Cardiac fibroblast (primary cell): ENCODE data around the gene XPO6.
"Not testable (repeated sequence)": the region's sequence is repeated elsewhere in the genome, so short reads cannot be mapped to it uniquely, and the experiment has no call there.

Experiments
- DNase-seq, 2 donors: peaks; one replicate each; pipeline versions ENCODE4 v3.0.0 to v3.0.0-alpha.2; 2010; ENCODE audit warnings: low read depth in 2 of 2
- H3K4me3 ChIP-seq, 2 donors: replicated peaks in 1 of 2; 1 replicate in 1 of 2; 2 replicates in 1 of 2; pipeline ENCODE4 v1.5.1; 2011; ENCODE audit warnings: low read depth in 2 of 2, low read length in 2 of 2, mild to moderate bottlenecking in 2 of 2, moderate library complexity in 1 of 2
- CTCF ChIP-seq: IDR thresholded peaks from one replicate; pipeline ENCODE4 v1.5.1; 2011; ENCODE audit warnings: low read depth, mild to moderate bottlenecking, low read length, inconsistent platforms

The XPO6 gene

GRCh38 chr16:28120754-28121153 lies 91.0 kb downstream of the XPO6 start:
- no peak for TF ChIP-seq CTCF
- no peak for DNase-seq

GRCh38 chr16:28118637-28119036 lies 93.1 kb downstream of the XPO6 start:
- no peak for TF ChIP-seq CTCF
- no peak for DNase-seq
- H3K4me3 ChIP-seq, result no peak overlapping the region

More at GRCh38 chr16:28120754-28121153, 91.0 kb downstream of the XPO6 start:
- H3K4me3 ChIP-seq, result no peak overlapping the region

GRCh38 chr16:28117168-28117565 lies 94.6 kb downstream of the XPO6 start:
- TF ChIP-seq CTCF, result no peak
- H3K4me3 ChIP-seq, result no peak overlapping the region
- DNase-seq, result no peak

- DNase-seq, H3K4me3 ChIP-seq: not testable (repeated sequence)
Measured at GRCh38 chr16:28115866-28116265, 95.9 kb downstream of the XPO6 start.

- TF ChIP-seq CTCF, result no peak
- no peak overlapping the region for H3K4me3 ChIP-seq
- no peak for DNase-seq
Measured at GRCh38 chr16:28112908-28113307, 98.9 kb downstream of the XPO6 start.

- no peak for TF ChIP-seq CTCF
- H3K4me3 ChIP-seq, result no peak overlapping the region
Measured at GRCh38 chr16:28110977-28111376, 100.8 kb downstream of the XPO6 start.

GRCh38 chr16:28110479-28110878 lies 101.3 kb downstream of the XPO6 start:
- H3K4me3 ChIP-seq, result no peak overlapping the region
- peak in 1 of 2 donors; percentile 27 for DNase-seq
- TF ChIP-seq CTCF, result no peak

More at GRCh38 chr16:28110977-28111376, 100.8 kb downstream of the XPO6 start:
- no peak for DNase-seq
